ENCODE measurements around the gene CCDC196.

GRCh38 chr14:66508846-66509621, 22.9 kb downstream of the CCDC196 start:
- TF ChIP-seq CTCF (tag by site-specific recombination; IDR thresholded peaks at IDR 0.05), result no peak
- no peak for TF ChIP-seq KLF9 (tag by site-specific recombination; IDR thresholded peaks at IDR 0.05; ENCODE audit: low read depth)
- no peak for TF ChIP-seq ZNF350 (tag by site-specific recombination; IDR thresholded peaks at IDR 0.05)
- TF ChIP-seq ZBTB44 (tag by site-specific recombination; IDR thresholded peaks at IDR 0.05), result no peak
- no peak for TF ChIP-seq ZNF580 (tag by site-specific recombination; IDR thresholded peaks at IDR 0.05)
- no peak for TF ChIP-seq OSR2 (tag by site-specific recombination; IDR thresholded peaks at IDR 0.05)
- no peak for TF ChIP-seq ZFHX2 (tag by site-specific recombination; conservative IDR thresholded peaks at IDR 0.05)
- TF ChIP-seq ZNF311 (tag by site-specific recombination; IDR thresholded peaks at IDR 0.05; ENCODE audit: borderline replicate concordance), result no peak
- no peak for TF ChIP-seq ZNF585B (tag by site-specific recombination; IDR thresholded peaks at IDR 0.05)
- TF ChIP-seq ZFP37 (tag by site-specific recombination; IDR thresholded peaks at IDR 0.05), result no peak
- TF ChIP-seq PATZ1 (tag by site-specific recombination; IDR thresholded peaks at IDR 0.05), result peak; percentile 53; the same call in 1 of the 2 replicates
